ENCODE results near the gene SLBP.

- TF ChIP-seq CTCF (conservative IDR thresholded peaks at IDR 0.05; ENCODE audit: low read depth, low read length) (no peak), EZH2 (IDR thresholded peaks at IDR 0.05; ENCODE audit: low read length, unreplicated experiment) (no peak)
Measured at GRCh38 chr4:1750381-1751154, 38.4 kb upstream of the SLBP start.
